ENCODE measurements around the gene ABHD16B.

Gene ABHD16B

GRCh38 chr20:63861365-63861934 is at the start of gene ABHD16B:
Gene ABHD16B, plus strand, starts transcription at chr20:63861498. Its CDS starts 43 bp downstream, at chr20:63861541.
- DNase-seq = no peak

GRCh38 chr20:63814891-63815614 is 46.2 kb upstream of the ABHD16B start:
- no peak for DNase-seq

GRCh38 chr20:63815615-63816253 is 45.6 kb upstream of the ABHD16B start:
- DNase-seq = no peak

- no peak for DNase-seq
These were observed 41.9 kb upstream of the ABHD16B start for GRCh38 chr20:63819224-63819921.

GRCh38 chr20:63821811-63822210 is 39.5 kb upstream of the ABHD16B start:
- no peak for DNase-seq

- no peak for DNase-seq
These were observed 39.0 kb upstream of the ABHD16B start for GRCh38 chr20:63822276-63822696.

GRCh38 chr20:63823691-63824311 is 37.5 kb upstream of the ABHD16B start:
- no peak for DNase-seq

GRCh38 chr20:63825331-63826118 is 35.8 kb upstream of the ABHD16B start:
- DNase-seq = no peak

GRCh38 chr20:63826753-63827152 is 34.5 kb upstream of the ABHD16B start:
- DNase-seq = no peak

GRCh38 chr20:63828124-63828523 is 33.2 kb upstream of the ABHD16B start:
- DNase-seq = no peak

GRCh38 chr20:63828545-63828944 is 32.8 kb upstream of the ABHD16B start:
- no peak for DNase-seq

GRCh38 chr20:63828951-63829350 is 32.3 kb upstream of the ABHD16B start:
- no peak for DNase-seq

GRCh38 chr20:63829603-63829944 is 31.7 kb upstream of the ABHD16B start:
- no peak for DNase-seq

GRCh38 chr20:63829945-63830835 is 31.1 kb upstream of the ABHD16B start:
- DNase-seq = no peak

- peak; percentile 78 for DNase-seq
These were observed 30.3 kb upstream of the ABHD16B start, which contains the start of gene ZBTB46 for GRCh38 chr20:63830841-63831588. Gene ZBTB46, minus strand, starts transcription at chr20:63831264. Its CDS starts 40,507 bp downstream, at chr20:63790757.

- DNase-seq = peak; percentile 46
These were observed 29.7 kb upstream of the ABHD16B start for GRCh38 chr20:63831646-63831992.

GRCh38 chr20:63831993-63832686 is 29.2 kb upstream of the ABHD16B start:
- peak; percentile 57 for DNase-seq

GRCh38 chr20:63833776-63834490 is 27.4 kb upstream of the ABHD16B start:
- peak; percentile 40 for DNase-seq

GRCh38 chr20:63834491-63834880 is 26.8 kb upstream of the ABHD16B start:
- no peak for DNase-seq

Measured in DMS53 (cell line).